ENCODE measurements around the gene PTCH2.
A peak's percentile ranks its signal among the peaks of the same experiment; 100 is the strongest.

Gene PTCH2, protein sequence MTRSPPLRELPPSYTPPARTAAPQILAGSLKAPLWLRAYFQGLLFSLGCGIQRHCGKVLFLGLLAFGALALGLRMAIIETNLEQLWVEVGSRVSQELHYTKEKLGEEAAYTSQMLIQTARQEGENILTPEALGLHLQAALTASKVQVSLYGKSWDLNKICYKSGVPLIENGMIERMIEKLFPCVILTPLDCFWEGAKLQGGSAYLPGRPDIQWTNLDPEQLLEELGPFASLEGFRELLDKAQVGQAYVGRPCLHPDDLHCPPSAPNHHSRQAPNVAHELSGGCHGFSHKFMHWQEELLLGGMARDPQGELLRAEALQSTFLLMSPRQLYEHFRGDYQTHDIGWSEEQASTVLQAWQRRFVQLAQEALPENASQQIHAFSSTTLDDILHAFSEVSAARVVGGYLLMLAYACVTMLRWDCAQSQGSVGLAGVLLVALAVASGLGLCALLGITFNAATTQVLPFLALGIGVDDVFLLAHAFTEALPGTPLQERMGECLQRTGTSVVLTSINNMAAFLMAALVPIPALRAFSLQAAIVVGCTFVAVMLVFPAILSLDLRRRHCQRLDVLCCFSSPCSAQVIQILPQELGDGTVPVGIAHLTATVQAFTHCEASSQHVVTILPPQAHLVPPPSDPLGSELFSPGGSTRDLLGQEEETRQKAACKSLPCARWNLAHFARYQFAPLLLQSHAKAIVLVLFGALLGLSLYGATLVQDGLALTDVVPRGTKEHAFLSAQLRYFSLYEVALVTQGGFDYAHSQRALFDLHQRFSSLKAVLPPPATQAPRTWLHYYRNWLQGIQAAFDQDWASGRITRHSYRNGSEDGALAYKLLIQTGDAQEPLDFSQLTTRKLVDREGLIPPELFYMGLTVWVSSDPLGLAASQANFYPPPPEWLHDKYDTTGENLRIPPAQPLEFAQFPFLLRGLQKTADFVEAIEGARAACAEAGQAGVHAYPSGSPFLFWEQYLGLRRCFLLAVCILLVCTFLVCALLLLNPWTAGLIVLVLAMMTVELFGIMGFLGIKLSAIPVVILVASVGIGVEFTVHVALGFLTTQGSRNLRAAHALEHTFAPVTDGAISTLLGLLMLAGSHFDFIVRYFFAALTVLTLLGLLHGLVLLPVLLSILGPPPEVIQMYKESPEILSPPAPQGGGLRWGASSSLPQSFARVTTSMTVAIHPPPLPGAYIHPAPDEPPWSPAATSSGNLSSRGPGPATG

DNA sequence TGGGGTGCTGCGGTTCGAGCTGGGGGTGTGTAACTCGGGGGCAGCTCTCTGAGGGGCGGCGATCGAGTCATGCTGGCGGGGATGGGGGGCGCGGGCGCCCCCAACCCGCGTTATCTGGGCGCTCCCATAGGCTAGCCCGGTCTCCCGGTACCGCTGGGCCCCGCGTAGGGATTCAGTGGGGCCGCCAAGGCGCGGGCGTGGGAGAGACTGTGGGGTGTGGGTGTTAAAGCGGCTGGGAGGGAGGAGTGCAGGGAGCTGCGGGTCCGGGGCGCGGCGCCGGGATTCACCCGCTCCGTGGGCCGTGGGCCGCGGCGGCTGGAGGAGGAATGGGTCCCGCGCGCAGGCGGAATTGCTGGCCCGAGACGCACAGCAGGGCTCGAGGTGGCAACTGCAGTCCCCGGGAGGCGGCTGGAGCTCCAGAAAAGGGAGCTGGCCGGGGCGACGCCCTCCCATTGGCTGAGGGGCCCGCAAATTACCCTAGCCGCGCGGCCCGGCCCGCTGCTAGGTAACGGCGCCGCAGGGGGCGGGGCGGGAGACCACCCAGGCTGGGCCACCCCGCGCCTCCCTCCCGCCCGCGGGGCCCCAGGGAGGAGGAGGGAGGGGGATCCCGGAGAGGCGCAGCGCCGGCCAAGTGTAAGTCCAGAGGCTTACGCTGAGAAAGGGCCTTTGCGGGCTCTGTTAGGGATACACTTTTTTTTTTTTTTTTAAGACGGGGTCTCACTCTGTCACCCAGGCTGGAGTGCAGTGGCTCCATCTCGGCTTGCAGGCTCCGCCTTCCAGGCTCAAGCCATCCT is at the start of gene PTCH2:
Gene PTCH2, minus strand, starts transcription at position 392 of the 794 bp plus-strand sequence. Its CDS starts 321 bp downstream, at position 71.
- DNase-seq = peak; percentile 81

DNA sequence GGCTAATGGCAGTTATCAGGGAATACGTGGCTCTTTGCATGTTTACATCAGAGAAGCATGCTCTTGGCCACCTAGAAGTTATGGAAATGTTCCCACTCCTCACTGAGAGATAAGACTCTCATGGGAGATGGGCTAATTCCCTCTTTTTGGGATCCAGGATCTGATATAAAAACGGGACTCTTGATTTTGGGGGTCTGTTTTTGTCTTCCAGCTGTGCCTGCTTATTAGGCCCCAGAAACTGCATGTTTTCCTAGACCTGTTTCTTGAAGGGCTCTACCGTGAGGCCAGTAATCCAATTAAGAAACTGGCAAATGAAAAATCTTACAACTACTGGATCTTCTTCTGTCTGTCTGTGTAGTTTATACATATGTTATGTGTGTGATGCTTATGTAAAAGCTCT is 47.0 kb upstream of the PTCH2 start:
- DNase-seq = no peak

DNA sequence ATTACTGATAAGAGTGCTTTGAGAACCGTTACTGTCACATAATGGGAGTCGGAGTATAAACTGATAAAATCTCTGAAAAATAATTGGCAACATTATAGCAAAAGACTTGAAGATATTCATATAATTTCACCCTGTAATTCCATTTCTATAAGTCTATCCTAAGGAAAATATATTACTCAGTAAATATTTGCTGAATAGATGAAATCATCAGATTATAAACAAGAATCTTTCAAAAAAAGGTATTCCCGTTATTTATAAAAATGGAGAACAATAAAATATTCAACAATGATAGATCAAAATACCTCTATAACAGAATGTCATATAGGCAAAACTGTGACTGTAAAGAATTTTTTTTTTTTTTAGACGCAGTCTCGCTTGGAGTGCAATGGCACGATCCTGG is 42.4 kb upstream of the PTCH2 start:
- DNase-seq = no peak

DNA sequence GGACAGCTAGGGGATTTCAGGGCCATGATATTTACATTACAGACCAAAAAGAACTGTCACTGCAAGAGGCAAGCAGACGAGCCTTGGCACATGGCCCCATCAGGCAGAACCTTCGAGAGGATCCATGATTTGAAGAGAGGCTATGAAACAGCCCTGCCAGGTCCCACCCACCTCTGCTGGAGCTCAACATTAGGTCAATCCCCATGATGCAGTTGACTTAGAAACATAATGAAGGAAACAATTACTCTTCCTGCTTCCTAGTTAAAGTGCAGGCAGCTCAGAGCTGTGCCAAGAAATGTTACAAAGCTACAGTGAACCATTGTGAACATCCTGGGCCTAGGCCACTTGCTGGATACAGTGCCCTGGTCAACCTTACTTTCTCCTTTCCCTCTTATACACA is 41.7 kb upstream of the PTCH2 start:
- no peak for DNase-seq

DNA sequence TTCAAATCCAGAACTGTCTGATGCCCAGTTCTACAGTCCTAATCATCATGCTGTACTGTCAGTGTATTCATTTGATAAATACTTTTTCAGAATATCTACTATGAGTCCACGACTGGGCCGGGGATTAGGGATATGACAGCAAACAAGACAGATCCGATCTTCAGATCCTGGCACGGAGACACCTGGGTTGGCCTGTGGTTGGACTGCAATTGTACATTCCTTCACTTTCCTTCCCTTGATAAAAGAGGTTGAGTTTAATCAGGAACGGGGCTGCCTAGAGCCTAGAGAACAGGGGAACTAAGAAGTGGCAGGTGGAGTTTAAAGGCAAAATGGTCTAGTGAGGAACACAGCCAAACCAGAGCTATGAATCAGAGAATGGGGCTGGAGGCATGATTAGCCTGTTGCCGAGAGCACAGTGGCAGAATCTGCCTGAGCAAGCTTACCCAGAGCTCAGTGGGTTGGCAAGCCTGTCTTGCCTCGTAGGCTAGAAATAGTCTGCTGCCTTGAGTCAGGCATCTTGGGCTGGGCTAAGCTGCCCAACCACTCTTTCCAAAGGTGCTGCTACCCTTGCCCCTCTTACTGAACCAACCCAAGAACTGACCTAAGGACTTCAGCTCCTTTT is 38.1 kb upstream of the PTCH2 start:
- no peak for DNase-seq

DNA sequence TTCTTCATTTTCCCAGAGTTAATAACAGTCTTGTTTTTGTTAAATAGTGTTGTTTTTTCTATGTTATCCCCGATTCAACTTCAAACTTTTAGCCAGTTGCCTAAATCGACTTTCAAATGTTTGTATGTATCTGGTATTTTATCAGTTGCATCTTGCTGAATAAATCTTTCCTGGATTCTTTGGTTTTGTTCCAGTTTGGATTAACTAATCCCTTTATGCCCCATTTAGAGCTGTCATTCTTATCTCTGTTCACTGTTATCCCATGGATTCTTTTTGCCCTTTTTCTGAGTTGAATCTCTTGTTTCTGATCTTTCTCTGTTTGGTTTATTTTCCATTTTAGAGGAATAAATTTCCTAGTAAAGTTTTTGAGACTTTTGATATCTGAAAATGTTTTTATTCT is 31.1 kb upstream of the PTCH2 start:
- no peak for DNase-seq

DNA sequence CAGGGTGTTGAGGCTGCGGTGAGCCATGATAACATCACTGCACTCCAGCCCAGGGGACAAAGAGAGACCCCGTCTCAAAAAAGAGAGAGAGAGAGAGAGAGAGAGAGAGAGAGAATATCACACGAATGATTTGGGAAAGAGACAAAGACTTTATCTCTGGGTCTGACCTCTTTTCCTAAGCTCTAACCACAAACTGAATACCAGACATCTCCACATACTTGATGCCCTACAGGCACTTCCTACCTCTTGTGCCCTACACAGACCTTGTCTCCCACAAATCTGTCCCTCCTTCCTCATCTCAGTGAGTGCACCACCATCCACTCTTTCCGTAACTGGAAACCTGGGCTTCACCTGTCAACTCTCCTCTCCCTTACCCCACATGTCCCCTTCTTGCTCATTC is 27.0 kb upstream of the PTCH2 start:
- no peak for DNase-seq

DNA sequence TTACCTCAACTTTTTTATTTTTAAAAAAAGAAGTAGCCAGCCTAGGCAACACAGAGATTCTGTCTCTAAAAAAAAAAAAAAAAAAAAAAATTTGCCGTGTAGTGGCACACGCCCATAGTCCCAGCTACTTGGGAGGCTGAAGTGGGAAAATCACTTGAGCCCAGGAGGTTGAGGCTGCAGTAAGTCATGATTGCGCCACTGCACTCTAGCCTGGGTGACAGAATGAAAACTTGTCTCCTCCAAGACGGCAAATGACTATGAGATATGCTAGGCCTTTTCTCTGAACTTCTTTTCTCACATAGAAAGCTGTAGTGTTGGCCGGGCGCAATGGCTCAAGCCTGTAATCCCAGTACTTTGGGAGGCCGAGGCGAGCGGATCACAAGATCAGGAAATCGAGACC is 24.7 kb upstream of the PTCH2 start:
- DNase-seq = no peak

DNA sequence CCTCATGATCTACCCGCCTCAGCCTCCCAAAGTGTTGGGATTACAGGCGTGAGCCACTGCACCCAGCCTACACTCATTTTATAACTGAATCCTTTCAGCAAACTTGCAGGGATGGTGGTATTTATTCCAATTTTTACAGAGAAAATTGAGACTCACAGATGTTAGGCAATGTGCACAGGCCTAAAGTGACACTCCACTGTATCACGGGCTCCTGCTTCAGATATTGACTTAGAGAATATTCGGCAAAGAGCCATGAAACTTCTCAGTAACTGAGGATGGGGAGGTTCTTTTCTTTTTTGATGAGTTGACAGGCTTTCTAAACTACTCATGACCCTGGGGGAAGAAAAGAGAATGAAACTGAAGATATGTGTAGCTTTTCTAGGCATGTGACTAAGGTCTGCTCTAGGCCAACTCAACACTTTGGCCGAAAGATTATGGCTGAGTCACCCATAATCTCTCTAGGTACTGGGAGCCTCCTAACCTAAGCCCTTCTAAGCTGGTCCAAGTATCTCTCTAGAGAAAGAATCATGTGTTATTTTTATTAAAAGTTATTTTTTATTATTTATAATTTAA is 19.9 kb upstream of the PTCH2 start:
- no peak for DNase-seq

DNA sequence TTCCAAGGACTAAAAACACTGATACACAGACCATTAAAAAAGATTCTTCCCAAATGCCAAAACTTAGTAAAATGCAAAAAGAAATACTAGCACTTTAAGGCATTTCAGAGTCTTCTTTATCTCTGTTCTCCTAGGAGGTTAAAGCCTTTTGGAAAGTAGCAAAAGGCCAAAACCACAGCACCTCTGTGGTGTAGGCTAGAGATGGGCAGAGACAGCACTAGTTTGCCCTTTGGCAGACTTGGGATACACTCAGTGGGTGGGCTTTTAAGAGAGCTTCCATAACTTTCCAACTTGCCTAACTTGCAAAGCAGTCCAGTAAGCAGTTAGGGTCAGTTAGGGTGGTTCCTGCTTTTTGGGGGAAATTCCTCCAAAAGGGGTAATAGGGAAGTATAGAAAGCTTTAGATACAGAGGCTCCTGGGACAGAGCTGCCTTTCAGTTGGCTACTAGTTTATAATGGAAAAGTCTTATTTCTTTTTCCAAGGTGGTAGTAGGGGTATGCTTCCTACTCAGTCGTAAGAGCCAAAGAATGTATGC is 17.9 kb upstream of the PTCH2 start:
- no peak for DNase-seq

DNA sequence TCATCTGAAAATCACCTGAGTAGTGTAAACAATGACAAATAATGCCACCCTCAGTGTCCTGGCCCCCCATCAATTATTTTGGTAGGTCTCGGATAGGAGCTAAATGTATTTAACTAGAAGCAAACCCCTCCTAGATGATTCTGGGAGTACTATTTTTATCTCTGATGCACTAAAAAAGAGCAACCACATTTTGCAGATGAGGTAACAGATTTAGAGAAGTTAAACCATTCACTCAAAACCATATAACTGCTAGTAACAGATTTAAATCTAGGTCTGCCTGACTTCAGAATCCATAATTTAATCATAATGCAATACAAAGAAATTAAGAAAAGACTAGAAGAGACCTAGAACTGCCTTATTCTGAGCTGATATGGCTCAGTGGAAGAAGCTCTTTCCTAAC is 17.3 kb upstream of the PTCH2 start:
- DNase-seq = no peak

DNA sequence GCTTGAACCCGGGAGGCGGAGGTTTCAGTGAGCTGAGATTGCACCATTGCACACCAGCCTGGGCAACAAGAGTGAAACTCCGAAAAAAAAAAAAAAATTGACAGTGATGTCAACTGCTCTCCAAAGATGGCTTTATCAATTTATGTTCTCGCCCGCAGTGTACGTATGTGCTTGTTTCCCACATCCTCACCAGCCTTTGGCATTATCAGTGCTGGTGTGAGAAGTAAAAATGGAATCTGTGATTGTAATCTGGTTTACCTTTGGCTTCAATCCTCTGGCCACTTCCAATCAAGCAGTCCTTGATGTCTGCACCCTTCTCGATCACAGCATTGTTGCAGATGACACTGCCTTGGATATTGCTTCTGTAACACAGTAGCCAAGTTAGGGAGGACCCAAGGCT is 14.4 kb upstream of the PTCH2 start:
- DNase-seq = no peak

DNA sequence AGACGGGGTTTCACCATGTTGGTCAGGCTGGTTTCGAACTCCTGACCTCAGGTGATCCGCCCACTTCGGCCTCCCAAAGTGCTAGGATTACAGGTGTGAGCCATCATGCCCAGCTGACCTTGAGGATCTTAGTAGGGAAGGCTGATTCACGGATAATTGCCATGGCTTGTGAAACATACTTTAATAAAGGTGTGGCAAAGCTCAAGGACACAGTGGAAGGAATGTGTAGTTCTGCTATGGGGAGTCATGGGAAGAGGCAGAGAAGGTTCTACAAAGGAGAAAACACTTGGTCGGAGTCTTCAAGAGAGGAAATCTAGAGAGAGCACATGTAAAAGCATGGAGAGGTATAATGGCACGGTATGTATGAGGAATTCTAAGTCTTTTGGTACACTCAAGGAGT is 12.7 kb upstream of the PTCH2 start:
- DNase-seq = no peak

DNA sequence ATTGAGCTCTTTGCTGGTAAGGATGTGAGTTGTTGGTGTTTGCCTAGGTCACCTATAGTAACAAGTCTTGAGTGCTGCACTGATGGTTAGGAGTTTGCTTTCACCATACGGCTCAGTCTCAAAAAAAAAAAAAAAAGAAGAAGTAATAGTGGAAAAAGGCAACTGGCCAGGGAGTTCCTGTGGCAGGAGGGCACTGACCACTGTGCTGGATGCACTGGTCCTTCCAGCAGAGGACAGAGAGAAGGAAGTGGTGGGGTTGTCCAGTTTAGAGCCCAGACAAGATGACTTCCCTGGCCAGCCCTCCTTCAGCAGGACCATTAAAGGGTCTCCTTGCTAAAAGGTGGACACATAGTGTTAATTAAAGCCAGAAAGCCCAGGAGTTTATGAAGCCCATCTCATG is 11.9 kb upstream of the PTCH2 start:
- DNase-seq = no peak

DNA sequence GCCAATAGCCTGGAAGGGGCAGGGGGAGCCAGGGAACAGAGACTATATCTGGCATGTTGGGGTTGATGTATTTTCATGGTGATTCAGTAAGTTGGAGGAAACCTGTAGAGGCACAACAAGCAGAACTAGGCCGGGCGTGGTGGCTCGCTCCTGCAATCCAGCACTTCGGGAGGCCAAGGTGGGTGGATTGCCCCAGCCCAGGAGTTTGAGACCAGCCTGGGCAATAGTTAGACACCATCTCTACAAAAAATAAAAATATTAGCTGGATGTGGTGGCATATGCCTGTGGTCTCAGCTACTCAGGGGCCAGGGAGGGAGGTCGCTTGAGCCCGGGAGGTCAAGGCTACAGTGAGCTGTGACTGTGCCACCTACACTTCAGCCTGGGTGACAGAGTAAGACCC is 10.1 kb upstream of the PTCH2 start:
- DNase-seq = no peak

DNA sequence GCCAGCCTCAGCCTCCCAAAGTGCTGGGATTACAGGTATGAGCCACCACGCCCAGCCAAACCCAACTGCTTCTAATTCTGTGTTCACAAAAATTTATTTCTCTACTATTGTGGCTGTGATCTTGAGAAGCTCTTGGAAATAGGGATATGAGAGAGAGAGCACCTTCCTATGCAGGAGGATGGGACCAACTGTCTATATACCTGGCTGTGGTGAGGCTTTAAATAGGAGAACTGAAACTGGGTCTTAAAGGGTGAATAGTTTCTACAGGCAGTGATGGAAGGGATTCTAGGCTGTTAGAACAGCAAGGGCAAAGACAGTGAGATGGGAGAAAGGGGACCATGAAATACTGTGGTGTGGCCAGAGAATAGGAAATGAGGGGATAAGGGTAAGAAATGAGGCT is 8.3 kb upstream of the PTCH2 start:
- DNase-seq = no peak

DNA sequence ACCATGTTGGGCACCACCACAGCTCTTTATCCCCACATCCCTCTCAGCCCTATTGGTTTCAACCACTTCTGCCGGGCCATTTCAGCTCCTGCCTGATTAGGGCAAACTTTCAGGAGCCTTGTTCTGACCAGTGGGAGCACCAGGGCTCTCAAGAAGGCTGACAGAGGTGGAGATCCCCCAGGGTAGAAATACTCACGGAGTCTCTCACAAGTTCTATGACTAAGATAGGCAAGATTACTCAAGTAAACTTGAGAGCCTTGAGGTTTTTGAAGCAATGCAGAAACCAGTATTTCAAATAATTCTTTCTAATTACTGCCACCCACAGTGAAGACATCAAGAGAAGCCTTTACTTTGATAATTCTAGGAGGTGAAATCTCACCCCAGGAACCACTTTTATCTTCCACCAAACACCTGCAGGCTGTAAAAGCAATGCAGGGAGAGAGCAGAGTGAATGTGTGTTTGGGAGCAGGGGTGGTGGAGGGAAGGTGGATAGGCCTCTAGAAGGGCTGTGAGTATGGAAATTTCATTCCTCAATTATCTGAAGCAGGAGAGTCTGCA is 6.6 kb upstream of the PTCH2 start:
- DNase-seq = no peak

DNA sequence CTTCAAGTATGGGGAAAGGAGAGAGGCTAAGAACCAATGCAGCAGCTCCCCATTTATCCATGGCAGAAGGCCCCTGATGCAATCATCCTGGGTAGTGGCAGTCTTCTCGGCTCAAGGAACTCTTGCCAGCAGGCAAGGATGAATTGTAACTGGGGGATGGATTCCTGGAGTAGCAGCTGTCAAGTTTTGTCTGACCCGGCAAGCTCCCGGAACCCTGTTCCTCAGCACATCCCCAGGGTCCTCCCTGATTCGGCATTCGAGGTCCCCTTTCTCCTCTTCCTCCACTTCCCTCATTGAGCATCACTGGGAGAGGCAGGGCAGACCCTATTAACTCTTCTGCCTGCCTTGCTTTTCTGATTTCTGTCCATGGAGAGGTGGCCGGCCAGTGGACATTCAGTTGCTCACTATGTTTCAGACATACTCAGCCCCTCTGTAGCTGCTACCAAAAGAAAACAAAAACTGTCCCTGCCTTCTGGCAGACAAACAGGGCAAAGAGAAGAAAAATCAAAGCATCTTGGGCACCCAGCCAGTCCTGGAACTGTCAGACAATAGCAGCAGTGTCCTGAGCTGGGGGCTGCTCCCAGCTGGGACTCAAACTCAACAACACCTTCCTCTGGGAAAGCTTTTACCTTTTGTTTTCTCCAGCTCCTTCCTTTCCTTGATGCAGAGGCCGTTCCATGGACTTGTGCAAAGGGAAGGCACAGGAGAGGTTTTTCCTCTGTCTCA is 5.6 kb upstream of the PTCH2 start:
- peak; percentile 11 for DNase-seq

DNA sequence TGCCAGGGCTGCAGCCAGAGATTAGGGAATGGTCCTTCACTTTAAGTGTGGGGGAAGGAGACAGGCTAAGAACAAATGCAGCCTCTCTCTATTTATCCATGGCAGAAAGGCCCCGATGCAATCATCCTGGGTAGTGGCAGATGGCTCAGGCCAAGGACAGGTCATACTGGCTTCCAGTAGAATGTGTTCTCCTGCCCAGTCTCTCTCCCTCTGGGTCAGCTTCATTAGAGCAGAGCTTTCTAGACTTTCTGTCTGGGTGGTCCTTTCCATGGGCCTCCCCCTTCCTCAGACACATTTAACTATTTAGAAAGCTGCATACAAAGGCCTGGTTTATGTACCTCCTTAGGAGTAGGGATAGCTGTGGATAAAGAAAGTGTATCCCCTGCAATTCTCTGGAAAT is 4.8 kb upstream of the PTCH2 start:
- no peak for DNase-seq

DNA sequence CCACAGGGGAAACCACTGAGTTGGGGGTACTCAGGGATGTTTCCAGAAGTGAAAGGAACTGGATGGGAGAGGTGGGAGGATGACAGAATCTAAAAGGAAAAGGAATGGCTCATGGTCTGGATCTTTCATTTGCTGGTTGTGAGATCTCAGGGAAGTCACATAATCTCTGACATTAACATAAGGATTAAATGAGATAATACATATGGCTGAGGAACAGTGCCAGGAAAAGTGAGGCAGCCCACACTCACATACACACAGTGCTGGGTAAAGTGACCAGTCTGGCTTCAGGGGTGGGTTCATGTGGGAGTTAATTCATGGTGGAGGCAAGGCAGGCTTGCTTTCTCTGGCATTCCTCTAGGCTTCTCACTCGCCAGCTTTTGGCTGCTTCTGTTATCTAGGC is 3.9 kb upstream of the PTCH2 start:
- no peak for DNase-seq

DNA sequence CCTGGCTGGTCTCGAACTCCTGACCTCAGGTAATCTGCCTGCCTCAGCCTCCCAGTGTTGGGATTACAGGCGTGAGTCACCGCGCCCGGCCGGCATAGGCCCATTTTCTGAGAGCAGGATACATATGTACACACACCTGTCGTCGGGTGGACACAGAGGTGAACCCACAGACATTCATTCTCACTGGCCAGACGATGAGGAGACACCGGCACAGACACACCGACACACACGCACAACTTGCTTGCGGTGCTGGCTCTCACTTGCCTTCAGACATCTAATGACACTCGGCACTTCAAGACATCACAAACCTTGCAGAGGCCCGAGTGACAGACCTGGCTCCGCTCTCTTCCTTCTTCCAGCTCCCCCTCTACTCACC is 579 bp downstream of the PTCH2 start:
- DNase-seq = peak; percentile 32

All from NCI-H2171 treated with DMSO at 0.1 percent for 48 hours (cell line).